Right lobe of liver (tissue), 6 donors: ENCODE results near the gene NAV2. TPM values are rescaled to one million over a fixed set of nuclear protein-coding genes. Genes with fewer than 3 reads are reported as not detected.

Experiments
- ATAC-seq, 4 donors: fragments of 200-7000 bp; cut with Tn5 transposase; one replicate each; pipeline ENCODE4 v1.9.1; 2020; ENCODE audit warnings: mild to moderate bottlenecking in 4 of 4, moderate library complexity in 4 of 4
- DNase-seq, 3 donors: peaks; one replicate each; pipeline ENCODE4 v3.0.0-alpha.2; 2020
- H3K27ac ChIP-seq, 3 donors: fragments of 200-600 bp; one replicate each; pipeline ENCODE4 v1.8.0; 2022
- H3K27me3 ChIP-seq, 2 donors: fragments of 200-600 bp; one replicate each; pipeline ENCODE4 v1.8.0; 2022
- H3K36me3 ChIP-seq, 4 donors: fragments of 200-600 bp; sonication (generic) in 1 of 4; one replicate each; pipeline versions ENCODE4 v1.5.1 to v1.8.0; 2017 to 2022; ENCODE audit warnings: control low read depth in 1 of 4
- H3K4me1 ChIP-seq, 4 donors: fragments of 200-600 bp; sonication (generic) in 1 of 4; one replicate each; pipeline versions ENCODE4 v1.5.1 to v1.8.0; 2017 to 2022; ENCODE audit warnings: control low read depth in 1 of 4
- H3K4me3 ChIP-seq, 3 donors: fragments of 200-600 bp; one replicate each; pipeline ENCODE4 v1.8.0; 2022
- H3K9me3 ChIP-seq, 4 donors: fragments of 200-600 bp; sonication (generic) in 1 of 4; one replicate each; pipeline versions ENCODE4 v1.5.1 to v1.8.0; 2017 to 2022; ENCODE audit warnings: control low read depth in 1 of 4
- CTCF ChIP-seq, 4 donors: fragments of 200-600 bp in 3 of 4; fragments of 450-650 bp in 1 of 4; IDR thresholded peaks; one replicate each; pipeline versions ENCODE4 v1.5.1 to v1.8.0; 2016 to 2022; ENCODE audit warnings: antibody characterized with exemption in 4 of 4, mild to moderate bottlenecking in 2 of 4
- POLR2A ChIP-seq: fragments of 450-650 bp; IDR thresholded peaks from one replicate; pipeline ENCODE4 v1.6.1; 2017; ENCODE audit warnings: antibody characterized with exemption, mild to moderate bottlenecking
- WGBS: methylation state at CpG from one replicate; pipeline ENCODE4 v1.1.6; 2018; ENCODE audit warnings: low coverage, low lambda C conversion rate; ENCODE audit not compliant: insufficient coverage; ENCODE audit errors: missing lambda C conversion rate; 5-methylcytosine and 5-hydroxymethylcytosine counted together
- intact Hi-C, 2 donors: fragments of 100-400 bp; cut with DNase I; formaldehyde crosslinking; loops; one replicate each; pipeline versions ENCODE4 v1.11.2 to v1.14.1; 2022
- total RNA-seq, 6 experiments: library from RNA; depleted of rRNA in 2 of 6; stranded (reverse); fragments of >200 nt in 2 of 6; fragmentation: NEBNext Ultra II Directional in 3 of 6; extraction: Animal tissue kit (Norgen Biotek cat#: 25700) in 3 of 6; gene quantifications; one replicate each; pipeline versions ENCODE4 v1.1.0 to v1.2.4, GENCODE V29; 2016 to 2023
- donor health status: DM: no; HTN: yes; CAD: no.
- donor health status: DM: no; HTN: no; CAD: no.
- donor health status: DM: no; HTN: no; CAD: no.
- donor health status: DM: no; HTN: yes; CAD: no.
- donor health status: DM: no; HTN: yes; CAD: no.

The NAV2 gene
- total RNA-seq, 6 experiments from 2014 or later, result 15.5 to 69.2 (median 37.1) TPM

- H3K9me3 ChIP-seq, result no peaks in the 10 kb centered on the region
- peak overlapping the region in 2 of 3 donors; percentile 58 to 74 for H3K27ac ChIP-seq
- H3K4me1 ChIP-seq, result peaks cover 0 to 45% (median 21%) of the 10 kb centered on the region in 4 donors
- no peaks in the 10 kb centered on the region for H3K36me3 ChIP-seq
- DNase-seq, result no peak
- intact Hi-C loops, result no loop called here
- H3K4me3 ChIP-seq, result no peak overlapping the region
- ATAC-seq, result no peak
- 56% methylated on average over 5 of the region's 6 CpGs for WGBS
- no peaks in the 10 kb centered on the region for H3K27me3 ChIP-seq
- TF ChIP-seq CTCF (IDR thresholded peaks at IDR 0.05) (no peak), POLR2A (no peak)
These were observed 295.7 kb downstream of the NAV2 start for GRCh38 chr11:20008190-20008870.

GRCh38 chr11:20008871-20009644 is 296.4 kb downstream of the NAV2 start:
- DNase-seq, result no peak
- H3K36me3 ChIP-seq, result no peaks in the 10 kb centered on the region
- 42% methylated on average over 10 of the region's 10 CpGs for WGBS
- H3K27ac ChIP-seq, result peak overlapping the region in 2 of 3 donors; percentile 58 to 74
- H3K9me3 ChIP-seq, result no peaks in the 10 kb centered on the region
- TF ChIP-seq CTCF (IDR thresholded peaks at IDR 0.05) (no peak), POLR2A (peak; percentile 27)
- no peak overlapping the region for H3K4me3 ChIP-seq
- peaks cover 0 to 48% (median 22%) of the 10 kb centered on the region in 4 donors for H3K4me1 ChIP-seq
- intact Hi-C loops, result no loop called here
- ATAC-seq, result peak in 2 of 4 donors; percentile 15 to 23
- no peaks in the 10 kb centered on the region for H3K27me3 ChIP-seq

GRCh38 chr11:20010156-20010850 is 297.7 kb downstream of the NAV2 start:
- TF ChIP-seq POLR2A, result no peak
- Histone ChIP-seq H3K4me1 (peaks cover 0 to 48% (median 22%) of the 10 kb centered on the region in 4 donors), H3K27me3 (no peaks in the 10 kb centered on the region), H3K27ac (peak overlapping the region; percentile 47 to 91 (median 74)), H3K36me3 (no peaks in the 10 kb centered on the region), H3K9me3 (no peaks in the 10 kb centered on the region), H3K4me3 (no peak overlapping the region)
- ATAC-seq, result no peak
- DNase-seq, result no peak
- WGBS, result 77% methylated on average over 8 of the region's 8 CpGs
- intact Hi-C loops, result no loop called here

GRCh38 chr11:20010851-20011225 is 298.2 kb downstream of the NAV2 start:
- DNase-seq (no peak), ATAC-seq (no peak)
- Histone ChIP-seq H3K4me3 (no peak overlapping the region), H3K27ac (peak overlapping the region; percentile 47 to 91 (median 74)), H3K36me3 (no peaks in the 10 kb centered on the region), H3K4me1 (peaks cover 0 to 48% (median 22%) of the 10 kb centered on the region in 4 donors), H3K27me3 (no peaks in the 10 kb centered on the region), H3K9me3 (no peaks in the 10 kb centered on the region)
- intact Hi-C loops, result no loop called here
- no peak for TF ChIP-seq CTCF (IDR thresholded peaks at IDR 0.05)
- 67% methylated on average over 3 of the region's 3 CpGs for WGBS
